ENCODE measurements around the gene CYP2A7.
"Not testable (repeated sequence)": the region's sequence is repeated elsewhere in the genome, so short reads cannot be mapped to it uniquely, and the experiment has no call there.

Gene CYP2A7

GRCh38 chr19:40907968-40908735, 26.1 kb upstream of the CYP2A7 start:
- no peaks in the 10 kb centered on the region for H3K36me3 ChIP-seq (ENCODE audit: low read length)
- TF ChIP-seq EZH2phosphoT487 (conservative IDR thresholded peaks at IDR 0.05; ENCODE audit: low read length) (no peak), CTCF (IDR thresholded peaks at IDR 0.05; ENCODE audit: insufficient read depth, low read length, poor library complexity, severe bottlenecking) (no peak)
- no peaks in the 10 kb centered on the region for H4K20me1 ChIP-seq (ENCODE audit: low read depth, low read length)
- H3F3A ChIP-seq (ENCODE audit: insufficient read depth), result no peaks in the 10 kb centered on the region
- H3K4me3 ChIP-seq (ENCODE audit: insufficient read depth, low read length, poor library complexity, severe bottlenecking), result no peak overlapping the region
- no peaks in the 10 kb centered on the region for H3K27me3 ChIP-seq (ENCODE audit: low read length)
- H3K9me2 ChIP-seq (replicated peaks; ENCODE audit: insufficient read depth, low read length), result no peaks in the 10 kb centered on the region
- H3K9ac ChIP-seq (ENCODE audit: low read length), result no peak overlapping the region
- no peak overlapping the region for H3K27ac ChIP-seq (ENCODE audit: low read depth, low read length)
- no peaks in the 10 kb centered on the region for H3K79me2 ChIP-seq (ENCODE audit: insufficient read depth, low read length)
- H2AFZ ChIP-seq (ENCODE audit: low read depth, low read length, severe bottlenecking), result no peak overlapping the region
- no peak overlapping the region for H3K4me2 ChIP-seq (ENCODE audit: low read depth, low read length, poor library complexity, severe bottlenecking)
- H3K9me3 ChIP-seq (ENCODE audit: insufficient read depth, low read length), result no peaks in the 10 kb centered on the region

DNA sequence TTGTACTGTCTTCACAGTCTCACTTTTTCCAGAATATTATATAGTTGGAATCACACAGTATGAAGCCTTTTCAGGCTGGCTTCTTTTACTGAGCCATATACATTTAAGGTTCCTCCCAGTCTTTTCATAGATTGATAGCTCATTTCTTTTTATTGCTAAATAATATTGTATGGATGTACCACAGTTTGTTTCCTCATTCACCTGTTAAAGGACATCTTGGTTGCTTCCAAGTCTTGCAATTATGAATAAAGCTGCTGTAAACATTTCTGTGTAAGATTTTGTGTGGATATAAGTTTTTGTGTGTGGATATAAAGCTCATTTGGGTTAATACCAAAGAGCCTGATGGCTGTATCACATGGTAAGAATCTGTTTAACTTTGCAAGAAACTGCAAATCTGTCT, 24.5 kb upstream of the CYP2A7 start:
- H3K4me3 ChIP-seq (ENCODE audit: insufficient read depth, low read length, poor library complexity, severe bottlenecking), result no peak overlapping the region
- H3F3A ChIP-seq (ENCODE audit: insufficient read depth), result no peaks in the 10 kb centered on the region
- H3K9me2 ChIP-seq (replicated peaks; ENCODE audit: insufficient read depth, low read length), result no peaks in the 10 kb centered on the region
- H3K36me3 ChIP-seq (ENCODE audit: low read length), result no peaks in the 10 kb centered on the region
- no peak for TF ChIP-seq CTCF (IDR thresholded peaks at IDR 0.05; ENCODE audit: insufficient read depth, low read length, poor library complexity, severe bottlenecking)
- no peak for TF ChIP-seq EZH2phosphoT487 (conservative IDR thresholded peaks at IDR 0.05; ENCODE audit: low read length)
- H2AFZ ChIP-seq (ENCODE audit: low read depth, low read length, severe bottlenecking), result no peak overlapping the region
- no peaks in the 10 kb centered on the region for H4K20me1 ChIP-seq (ENCODE audit: low read depth, low read length)
- H3K27me3 ChIP-seq (ENCODE audit: low read length), result no peaks in the 10 kb centered on the region
- no peaks in the 10 kb centered on the region for H3K79me2 ChIP-seq (ENCODE audit: insufficient read depth, low read length)
- H3K9ac ChIP-seq (ENCODE audit: low read length), result no peak overlapping the region
- no peak overlapping the region for H3K27ac ChIP-seq (ENCODE audit: low read depth, low read length)
- H3K4me2 ChIP-seq (ENCODE audit: low read depth, low read length, poor library complexity, severe bottlenecking), result no peak overlapping the region
- H3K9me3 ChIP-seq (ENCODE audit: insufficient read depth, low read length), result no peaks in the 10 kb centered on the region

DNA sequence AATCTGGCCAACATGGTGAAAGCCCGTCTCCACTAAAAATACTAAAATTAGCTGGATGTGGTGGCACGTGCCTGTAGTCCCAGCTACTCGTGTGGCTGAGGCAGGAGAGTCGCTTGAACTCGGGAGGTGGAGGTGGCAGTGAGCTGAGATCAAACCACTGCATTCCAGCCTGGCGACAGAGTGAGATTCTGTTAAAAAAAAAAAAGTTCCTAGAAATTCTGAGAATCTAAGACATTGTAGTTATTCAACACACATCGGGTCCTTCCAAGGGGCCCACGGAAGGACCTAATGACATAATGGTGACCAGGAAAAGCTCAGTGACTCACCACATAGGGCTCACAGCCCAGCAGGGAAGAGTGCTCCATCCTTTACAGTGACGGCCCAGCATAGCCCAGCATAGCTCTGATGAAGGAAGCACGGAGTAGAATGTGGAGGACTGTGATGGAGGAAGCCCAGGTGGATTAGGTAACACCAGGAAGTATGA, 22.7 kb upstream of the CYP2A7 start:
- not testable (repeated sequence) for H2AFZ ChIP-seq (ENCODE audit: low read depth, low read length, severe bottlenecking)

GRCh38 chr19:40901975-40902750, 20.1 kb upstream of the CYP2A7 start:
- H3K27ac ChIP-seq (ENCODE audit: low read depth, low read length); H3K9me2 ChIP-seq (replicated peaks; ENCODE audit: insufficient read depth, low read length); H3K9me3 ChIP-seq (ENCODE audit: insufficient read depth, low read length); H3K4me2 ChIP-seq (ENCODE audit: low read depth, low read length, poor library complexity, severe bottlenecking); H4K20me1 ChIP-seq (ENCODE audit: low read depth, low read length); H3K79me2 ChIP-seq (ENCODE audit: insufficient read depth, low read length); H3K27me3 ChIP-seq (ENCODE audit: low read length); H3K9ac ChIP-seq (ENCODE audit: low read length); H3K4me3 ChIP-seq (ENCODE audit: insufficient read depth, low read length, poor library complexity, severe bottlenecking); H3K36me3 ChIP-seq (ENCODE audit: low read length); H3F3A ChIP-seq (ENCODE audit: insufficient read depth); H2AFZ ChIP-seq (ENCODE audit: low read depth, low read length, severe bottlenecking): not testable (repeated sequence)

More for the DNA sequence above, 22.7 kb upstream of the CYP2A7 start:
- not testable (repeated sequence) for H3K9ac ChIP-seq (ENCODE audit: low read length); H3K9me3 ChIP-seq (ENCODE audit: insufficient read depth, low read length); H3K79me2 ChIP-seq (ENCODE audit: insufficient read depth, low read length); H3K27ac ChIP-seq (ENCODE audit: low read depth, low read length); H3K4me3 ChIP-seq (ENCODE audit: insufficient read depth, low read length, poor library complexity, severe bottlenecking); H3K36me3 ChIP-seq (ENCODE audit: low read length); H3K27me3 ChIP-seq (ENCODE audit: low read length); H3F3A ChIP-seq (ENCODE audit: insufficient read depth); H4K20me1 ChIP-seq (ENCODE audit: low read depth, low read length); H3K4me2 ChIP-seq (ENCODE audit: low read depth, low read length, poor library complexity, severe bottlenecking); H3K9me2 ChIP-seq (replicated peaks; ENCODE audit: insufficient read depth, low read length)

DNA sequence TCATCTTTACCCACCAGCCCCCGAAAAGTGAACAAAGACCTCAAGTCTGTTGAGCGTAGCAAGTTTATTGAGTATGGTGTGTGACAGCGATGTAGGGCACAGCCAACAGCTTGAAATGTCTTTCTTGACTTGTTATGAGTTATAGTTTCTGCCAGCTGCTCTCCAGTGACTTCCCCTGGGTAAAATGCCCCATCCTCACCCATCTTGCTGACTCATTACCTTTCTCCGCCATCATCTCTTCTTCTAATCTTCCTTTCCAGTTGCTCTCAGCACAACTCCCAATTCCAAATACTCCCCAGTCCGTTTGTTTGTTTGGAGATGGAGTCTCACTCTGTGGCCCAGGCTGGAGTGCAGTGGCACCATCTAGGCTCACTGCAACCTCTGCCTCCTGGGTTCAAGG, 18.5 kb upstream of the CYP2A7 start:
- not testable (repeated sequence) for H3K4me3 ChIP-seq (ENCODE audit: insufficient read depth, low read length, poor library complexity, severe bottlenecking); H3K9me2 ChIP-seq (replicated peaks; ENCODE audit: insufficient read depth, low read length); H4K20me1 ChIP-seq (ENCODE audit: low read depth, low read length); H3K27ac ChIP-seq (ENCODE audit: low read depth, low read length); H3K27me3 ChIP-seq (ENCODE audit: low read length); H2AFZ ChIP-seq (ENCODE audit: low read depth, low read length, severe bottlenecking); H3K4me2 ChIP-seq (ENCODE audit: low read depth, low read length, poor library complexity, severe bottlenecking); H3K36me3 ChIP-seq (ENCODE audit: low read length); H3F3A ChIP-seq (ENCODE audit: insufficient read depth); H3K79me2 ChIP-seq (ENCODE audit: insufficient read depth, low read length); H3K9me3 ChIP-seq (ENCODE audit: insufficient read depth, low read length); H3K9ac ChIP-seq (ENCODE audit: low read length)

- H3K9me3 ChIP-seq (ENCODE audit: insufficient read depth, low read length); H3K27ac ChIP-seq (ENCODE audit: low read depth, low read length); H3F3A ChIP-seq (ENCODE audit: insufficient read depth); H3K4me3 ChIP-seq (ENCODE audit: insufficient read depth, low read length, poor library complexity, severe bottlenecking); H2AFZ ChIP-seq (ENCODE audit: low read depth, low read length, severe bottlenecking); H3K9ac ChIP-seq (ENCODE audit: low read length); H4K20me1 ChIP-seq (ENCODE audit: low read depth, low read length); H3K4me2 ChIP-seq (ENCODE audit: low read depth, low read length, poor library complexity, severe bottlenecking); H3K9me2 ChIP-seq (replicated peaks; ENCODE audit: insufficient read depth, low read length); H3K36me3 ChIP-seq (ENCODE audit: low read length); H3K79me2 ChIP-seq (ENCODE audit: insufficient read depth, low read length); H3K27me3 ChIP-seq (ENCODE audit: low read length): not testable (repeated sequence)
Observed at GRCh38 chr19:40899964-40900363, 17.9 kb upstream of the CYP2A7 start.

All from SU-DHL-6 (cell line).